SH-SY5Y (cell line): ENCODE data around the gene HHEX.

ENCODE experiments used
- GATA2 ChIP-seq: IDR thresholded peaks from 2 replicates; pipeline ENCODE4 v1.6.1; 2011; ENCODE audit warnings: mild to moderate bottlenecking, low read depth, low read length
- GATA3 ChIP-seq: IDR thresholded peaks from 2 replicates; pipeline ENCODE4 v1.6.1; 2011; ENCODE audit warnings: low read depth, mild to moderate bottlenecking, low read length, moderate library complexity

HHEX gene

GRCh38 chr10:92689663-92690210, at the start of gene HHEX:
TSS of gene HHEX (plus strand) at chr10:92689955. CDS start at chr10:92689987, 32 bp downstream.
- TF ChIP-seq GATA3, result no peak
- TF ChIP-seq GATA2, result no peak

GRCh38 chr10:92640107-92640506, 49.6 kb upstream of the HHEX start:
- TF ChIP-seq GATA2, result no peak
- TF ChIP-seq GATA3, result no peak

DNA sequence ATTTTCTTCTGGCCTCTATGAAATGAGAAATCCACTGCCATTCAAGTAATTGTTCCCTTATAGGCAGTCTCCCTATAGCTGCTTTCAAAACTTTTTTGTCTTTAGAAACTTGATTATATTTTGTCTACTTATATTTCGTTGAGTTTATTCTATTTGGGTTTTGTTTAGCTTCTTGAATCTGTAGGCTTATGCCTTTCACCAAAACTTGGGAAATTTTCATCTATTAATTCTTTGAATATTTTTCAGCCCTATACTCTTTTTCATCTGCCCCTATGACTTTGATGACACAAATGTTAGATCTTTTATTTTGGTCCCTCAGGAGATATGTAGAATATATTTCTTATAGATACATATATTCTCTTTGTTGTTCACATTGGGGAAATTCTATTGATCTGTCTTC, 48.3 kb upstream of the HHEX start:
- TF ChIP-seq GATA3, result no peak
- TF ChIP-seq GATA2, result no peak

DNA sequence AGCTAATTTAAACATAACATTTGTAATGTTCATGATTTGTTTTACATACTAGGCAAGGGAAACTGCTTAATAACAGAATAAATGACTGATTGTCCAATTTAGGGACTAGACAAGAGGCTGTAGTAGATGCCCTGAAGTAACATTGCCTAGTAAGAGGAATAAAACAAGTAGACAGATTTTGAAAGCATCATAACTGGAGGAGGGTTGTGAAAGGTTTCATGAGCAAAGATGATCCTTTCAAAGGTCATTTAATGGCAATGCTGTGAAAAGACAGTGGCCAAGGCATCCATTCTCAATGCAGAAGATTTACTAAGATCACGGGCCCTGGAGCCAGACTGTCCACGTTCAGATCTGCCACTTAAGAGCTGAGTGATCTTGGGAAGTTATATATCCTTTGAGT, 44.8 kb upstream of the HHEX start:
- TF ChIP-seq GATA2 (no peak), GATA3 (no peak)

DNA sequence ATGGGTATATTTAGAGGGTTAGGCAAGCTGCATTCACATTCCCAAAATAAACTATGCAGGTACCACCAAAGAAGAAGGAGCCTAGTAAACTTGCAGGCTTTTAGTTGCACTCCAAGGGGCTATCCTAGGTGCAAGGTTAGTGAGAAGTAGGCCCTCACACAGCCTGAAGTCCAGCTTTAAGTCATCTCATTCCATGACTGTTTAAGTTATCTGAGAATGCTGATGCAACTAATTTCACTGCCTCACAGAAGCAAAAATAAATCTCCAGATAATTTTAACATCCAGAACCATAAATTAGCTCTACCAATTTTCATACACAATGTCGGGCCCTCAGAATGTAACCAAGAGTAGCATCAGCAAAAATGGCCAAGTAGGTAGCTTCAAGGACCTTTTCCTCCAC, 34.3 kb upstream of the HHEX start:
- TF ChIP-seq GATA2 (no peak), GATA3 (no peak)

GRCh38 chr10:92656266-92656961, 33.3 kb upstream of the HHEX start:
- no peak for TF ChIP-seq GATA2
- no peak for TF ChIP-seq GATA3

- TF ChIP-seq GATA2, result no peak
- TF ChIP-seq GATA3, result no peak
Observed at GRCh38 chr10:92657024-92657423, 32.7 kb upstream of the HHEX start.

- TF ChIP-seq GATA2 (no peak), GATA3 (no peak)
Observed at GRCh38 chr10:92662848-92663247, 26.9 kb upstream of the HHEX start.

- TF ChIP-seq GATA2, result no peak
- no peak for TF ChIP-seq GATA3
Observed at GRCh38 chr10:92664322-92664721, 25.4 kb upstream of the HHEX start.

DNA sequence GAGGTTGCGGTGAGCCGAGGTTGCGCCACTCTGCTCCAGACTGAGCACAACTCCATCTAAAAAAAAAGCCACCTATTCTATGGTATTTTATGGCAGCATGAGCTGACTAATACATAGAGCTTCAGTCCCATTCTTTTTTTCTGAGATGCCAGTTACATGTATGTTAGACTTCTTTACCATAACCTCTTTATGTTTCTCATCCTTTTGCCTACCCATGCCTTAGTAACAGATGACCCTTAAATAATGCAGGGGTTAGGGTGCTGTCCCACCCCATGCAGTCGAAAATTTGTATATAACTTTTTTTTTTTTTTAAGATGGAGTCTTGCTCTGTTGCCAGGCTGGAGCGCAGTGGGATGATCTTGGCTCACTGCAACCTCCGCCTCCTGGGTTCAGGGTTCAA, 22.7 kb upstream of the HHEX start:
- TF ChIP-seq GATA3 (no peak), GATA2 (no peak)

DNA sequence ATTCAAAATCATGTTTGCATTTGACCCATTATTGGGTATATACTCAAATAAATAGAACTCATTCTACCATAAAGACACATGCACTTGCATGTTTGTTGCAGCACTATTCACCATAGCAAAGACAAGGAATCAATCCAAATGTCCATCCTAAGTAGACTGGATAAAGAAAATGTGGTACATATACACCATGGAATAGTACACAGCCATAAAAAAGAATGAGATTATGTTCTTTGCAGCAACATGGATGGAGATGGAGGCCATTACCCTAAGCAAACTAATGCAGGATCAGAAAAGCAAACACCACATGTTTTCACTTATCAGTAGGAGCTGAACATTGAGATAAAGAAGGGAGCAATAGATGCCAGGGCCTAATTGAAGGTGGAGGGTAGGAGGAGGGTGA, 12.0 kb upstream of the HHEX start:
- TF ChIP-seq GATA3 (no peak), GATA2 (no peak)

- no peak for TF ChIP-seq GATA3
- no peak for TF ChIP-seq GATA2
Observed at GRCh38 chr10:92678206-92678605, 11.5 kb upstream of the HHEX start.

- TF ChIP-seq GATA3, result no peak
- no peak for TF ChIP-seq GATA2
Observed at GRCh38 chr10:92681306-92681834, 8.4 kb upstream of the HHEX start.

GRCh38 chr10:92688573-92688926, 1.2 kb upstream of the HHEX start:
- TF ChIP-seq GATA2 (no peak), GATA3 (no peak)

- no peak for TF ChIP-seq GATA3
- TF ChIP-seq GATA2, result no peak
Observed at GRCh38 chr10:92688927-92689662, 660 bp upstream of the HHEX start.

DNA sequence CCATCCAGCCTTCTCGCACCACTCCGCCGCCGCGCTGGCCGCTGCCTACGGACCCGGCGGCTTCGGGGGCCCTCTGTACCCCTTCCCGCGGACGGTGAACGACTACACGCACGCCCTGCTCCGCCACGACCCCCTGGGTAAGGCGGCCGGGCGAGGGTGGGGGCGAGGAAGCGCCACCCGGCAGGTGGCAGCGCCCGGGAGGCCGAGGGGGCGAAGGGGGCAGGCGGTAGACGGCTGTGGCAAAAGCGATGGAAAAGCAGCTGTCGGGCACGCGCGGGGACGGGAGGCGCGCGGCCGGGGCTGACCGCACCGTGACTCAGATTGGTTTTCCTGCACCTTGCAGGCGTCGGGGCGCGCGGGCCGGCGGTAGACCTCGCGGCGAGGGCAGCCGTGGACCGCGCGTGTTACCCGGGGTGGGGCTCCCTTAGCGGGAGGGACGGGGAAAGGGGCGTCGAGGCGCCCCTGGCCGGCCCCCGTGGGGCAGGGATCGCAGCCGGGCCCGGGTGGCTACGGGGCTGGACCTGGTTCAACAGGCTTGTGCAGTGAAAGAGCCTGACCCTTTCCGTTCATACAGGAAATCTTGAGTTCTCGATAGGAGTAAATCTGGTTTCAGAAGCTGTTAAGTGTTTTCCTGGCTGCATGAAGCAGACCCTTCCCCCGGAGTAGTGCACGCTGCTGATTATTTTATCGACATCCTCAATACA, 608 bp downstream of the HHEX start:
- no peak for TF ChIP-seq GATA3
- no peak for TF ChIP-seq GATA2
